ENCODE measurements around the gene RAB40B.
"Not testable (repeated sequence)": the region's sequence is repeated elsewhere in the genome, so short reads cannot be mapped to it uniquely, and the experiment has no call there.

RAB40B gene

DNA sequence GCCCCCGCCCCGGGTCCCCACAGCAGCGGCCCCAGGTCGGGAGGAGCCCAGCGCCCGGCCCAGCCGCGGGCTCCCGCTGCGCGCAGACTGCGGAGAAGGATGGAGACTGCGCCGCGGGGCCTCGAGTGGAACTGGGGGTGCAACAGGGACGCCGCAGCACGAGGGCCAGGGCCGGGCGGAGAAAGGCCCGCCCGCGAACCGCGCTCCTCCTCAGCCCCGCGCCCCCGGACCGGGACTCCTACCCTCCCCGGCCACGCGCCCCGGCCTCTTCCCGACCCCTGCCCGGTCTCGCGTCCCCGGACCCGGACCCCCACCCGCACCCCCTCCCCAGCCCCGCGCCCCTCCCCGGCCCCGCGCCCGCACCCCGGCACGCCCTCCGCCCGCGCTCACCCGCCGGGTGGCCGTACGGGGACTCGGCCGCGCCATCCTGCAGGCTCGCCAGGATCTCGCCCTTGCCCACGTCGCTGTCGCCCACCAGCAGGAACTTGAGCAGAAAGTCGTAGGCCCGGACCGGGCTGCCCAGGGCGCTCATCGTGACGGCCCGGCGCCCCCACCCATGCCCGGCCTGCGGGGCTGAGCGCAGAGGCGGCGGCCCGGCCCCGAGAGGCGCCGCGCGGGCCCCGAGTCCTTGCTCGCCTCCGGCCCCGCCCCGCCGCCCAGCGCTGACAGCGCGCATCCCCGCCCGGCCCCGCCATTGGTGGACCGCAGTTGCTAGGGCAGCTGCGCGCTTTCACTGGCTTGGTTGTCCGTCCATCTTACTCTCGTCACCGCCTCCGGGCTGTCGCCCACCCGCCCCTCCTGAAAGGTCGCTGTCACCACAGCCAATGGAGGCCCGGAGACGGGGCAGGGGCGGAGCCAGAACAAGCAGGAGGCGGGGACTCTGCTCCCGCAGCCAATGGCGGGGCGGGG is at the start of gene RAB40B:
TSS of gene RAB40B (minus strand) at position 634 of the 909 bp plus-strand sequence. CDS start at position 532, 102 bp downstream.
- H3K27me3 Mint-ChIP-seq = peaks cover 9% of the 10 kb centered on the region
- H3K9me3 Mint-ChIP-seq = peaks cover 6% of the 10 kb centered on the region
- peak; percentile 95 to 98 for DNase-seq (ENCODE audit: low spot score in 2 of 2)
- H3K4me3 Mint-ChIP-seq = peak within 1 kb of the TSS; percentile 94
- H3K4me1 Mint-ChIP-seq = peaks cover 8% of the 10 kb centered on the region
- H3K36me3 Mint-ChIP-seq = peaks cover 8% of the 10 kb centered on the region
- no peak within 1 kb of the TSS for H3K27ac Mint-ChIP-seq
- ATAC-seq (ENCODE audit: low read depth) = peak; percentile 96

- H3K27me3 Mint-ChIP-seq = no peaks in the 10 kb centered on the region
- H3K4me1 Mint-ChIP-seq = no peaks in the 10 kb centered on the region
- ATAC-seq (ENCODE audit: low read depth) = no peak
- DNase-seq (ENCODE audit: low spot score in 2 of 2) = no peak
- H3K27ac Mint-ChIP-seq = no peak overlapping the region
- H3K9me3 Mint-ChIP-seq = peaks cover 12% of the 10 kb centered on the region
- H3K4me3 Mint-ChIP-seq = no peak overlapping the region
- peaks cover 12% of the 10 kb centered on the region for H3K36me3 Mint-ChIP-seq
Measured at GRCh38 chr17:82745524-82745923, 47.0 kb upstream of the RAB40B start.

- Mint-ChIP-seq H3K36me3 (peaks cover 17% of the 10 kb centered on the region), H3K9me3 (peaks cover 12% of the 10 kb centered on the region)
- H3K4me1 Mint-ChIP-seq; H3K4me3 Mint-ChIP-seq; H3K27me3 Mint-ChIP-seq; ATAC-seq (ENCODE audit: low read depth); DNase-seq (ENCODE audit: low spot score in 2 of 2); H3K27ac Mint-ChIP-seq: not testable (repeated sequence)
Measured at GRCh38 chr17:82744736-82745135, 46.2 kb upstream of the RAB40B start.

GRCh38 chr17:82743344-82744219 is 45.1 kb upstream of the RAB40B start:
- ATAC-seq (ENCODE audit: low read depth) (no peak), DNase-seq (ENCODE audit: low spot score in 2 of 2) (no peak)
- peaks cover 11% of the 10 kb centered on the region for H3K9me3 Mint-ChIP-seq
- H3K4me1 Mint-ChIP-seq = no peaks in the 10 kb centered on the region
- no peak overlapping the region for H3K27ac Mint-ChIP-seq
- H3K36me3 Mint-ChIP-seq = peaks cover 18% of the 10 kb centered on the region
- H3K4me3 Mint-ChIP-seq = no peak overlapping the region
- no peaks in the 10 kb centered on the region for H3K27me3 Mint-ChIP-seq

- Mint-ChIP-seq H3K27ac (no peak overlapping the region), H3K36me3 (peaks cover 15% of the 10 kb centered on the region), H3K4me3 (no peak overlapping the region), H3K4me1 (no peaks in the 10 kb centered on the region), H3K9me3 (peaks cover 8% of the 10 kb centered on the region), H3K27me3 (no peaks in the 10 kb centered on the region)
- ATAC-seq (ENCODE audit: low read depth) (no peak), DNase-seq (ENCODE audit: low spot score in 2 of 2) (no peak)
Measured at GRCh38 chr17:82740906-82741759, 42.6 kb upstream of the RAB40B start.

GRCh38 chr17:82737967-82738877 is 39.7 kb upstream of the RAB40B start:
- no peaks in the 10 kb centered on the region for H3K4me1 Mint-ChIP-seq
- peaks cover 21% of the 10 kb centered on the region for H3K36me3 Mint-ChIP-seq
- no peak overlapping the region for H3K4me3 Mint-ChIP-seq
- H3K27ac Mint-ChIP-seq = no peak overlapping the region
- peaks cover 5% of the 10 kb centered on the region for H3K9me3 Mint-ChIP-seq
- H3K27me3 Mint-ChIP-seq = no peaks in the 10 kb centered on the region
- DNase-seq (ENCODE audit: low spot score in 2 of 2) (no peak), ATAC-seq (ENCODE audit: low read depth) (no peak)

DNA sequence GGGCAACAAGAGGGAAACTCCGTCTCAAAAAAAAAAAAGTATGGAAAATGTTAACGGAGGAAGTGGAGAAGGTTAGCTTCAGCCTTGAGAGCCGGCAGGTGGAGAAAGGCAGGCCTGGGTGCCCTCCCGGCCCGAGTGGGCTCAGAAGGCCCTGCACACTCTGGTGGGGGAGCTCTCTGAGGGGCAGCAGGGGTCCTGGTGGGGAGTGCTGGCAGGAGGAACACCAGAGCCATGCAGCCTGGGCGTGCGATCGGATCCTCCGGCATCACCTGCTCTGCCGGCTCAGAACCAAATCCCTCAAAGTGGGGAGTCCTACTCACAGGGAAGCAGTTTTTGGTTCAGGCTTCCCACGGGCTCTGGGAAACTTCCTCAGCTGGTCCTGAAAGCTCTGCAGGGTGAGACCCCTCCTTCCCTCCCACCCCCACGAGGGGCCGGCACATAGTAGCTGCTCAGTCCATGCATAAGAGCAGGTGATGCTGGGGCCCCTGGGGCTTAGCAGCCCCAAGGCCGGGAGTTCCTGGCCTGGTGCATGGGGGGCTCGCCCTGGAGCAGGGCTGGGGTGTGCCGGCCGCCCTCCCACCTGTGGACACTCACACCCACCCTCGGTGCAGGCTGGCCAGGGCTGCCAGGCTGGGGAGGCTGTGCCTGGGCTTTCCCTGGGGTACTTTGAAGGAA is 38.1 kb upstream of the RAB40B start:
- no peaks in the 10 kb centered on the region for H3K4me1 Mint-ChIP-seq
- H3K4me3 Mint-ChIP-seq = no peak overlapping the region
- DNase-seq (ENCODE audit: low spot score in 2 of 2) = no peak
- ATAC-seq (ENCODE audit: low read depth) = no peak
- H3K27me3 Mint-ChIP-seq = no peaks in the 10 kb centered on the region
- peaks cover 28% of the 10 kb centered on the region for H3K36me3 Mint-ChIP-seq
- H3K27ac Mint-ChIP-seq = no peak overlapping the region
- H3K9me3 Mint-ChIP-seq = peaks cover 8% of the 10 kb centered on the region

DNA sequence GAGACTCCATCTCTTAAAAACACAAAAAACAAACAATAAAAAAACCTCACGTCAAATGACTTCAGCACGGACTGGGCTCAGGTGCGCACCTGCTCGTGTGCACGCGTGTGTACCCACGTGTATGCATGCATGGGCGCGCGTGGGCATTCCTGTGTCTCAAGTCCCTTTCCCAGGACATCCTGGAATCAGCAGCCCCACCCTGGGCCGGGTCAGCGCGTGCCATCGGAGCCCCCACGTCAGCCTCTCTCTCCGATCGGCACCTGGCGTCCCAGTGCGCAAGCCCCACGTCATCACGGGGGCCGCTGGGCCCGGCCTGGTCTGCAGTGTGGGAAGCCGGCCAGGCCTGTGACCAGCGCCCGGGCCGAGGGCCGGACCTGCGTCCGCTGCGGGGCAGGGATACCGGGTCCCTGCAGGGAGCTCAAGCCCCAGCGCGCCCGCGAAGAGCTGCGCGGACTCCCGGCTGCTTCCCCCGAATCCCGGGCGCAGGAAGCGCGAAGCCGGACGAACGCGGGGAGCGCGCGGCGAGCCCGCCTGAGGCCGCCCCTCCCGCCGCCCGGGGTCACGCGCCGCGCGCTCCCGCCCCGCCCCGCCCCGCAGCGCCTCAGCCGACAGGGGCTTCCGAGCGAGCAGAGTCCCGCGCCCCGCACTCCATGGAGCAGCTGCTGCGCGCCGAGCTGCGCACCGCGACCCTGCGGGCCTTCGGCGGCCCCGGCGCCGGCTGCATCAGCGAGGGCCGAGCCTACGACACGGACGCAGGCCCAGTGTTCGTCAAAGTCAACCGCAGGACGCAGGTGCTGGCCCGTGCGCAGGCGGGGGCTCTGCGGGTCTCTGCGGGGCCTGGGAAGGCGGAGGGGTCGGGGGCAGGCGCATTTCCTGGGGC is 36.7 kb upstream of the RAB40B start, which contains the start of gene FN3K:
TSS of gene FN3K (plus strand) at position 629 of the 880 bp plus-strand sequence. CDS start at position 651, 22 bp downstream.
- no peaks in the 10 kb centered on the region for H3K4me1 Mint-ChIP-seq
- DNase-seq (ENCODE audit: low spot score in 2 of 2) (no peak), ATAC-seq (ENCODE audit: low read depth) (peak; percentile 60)
- H3K27ac Mint-ChIP-seq = no peak within 1 kb of the TSS
- peaks cover 5% of the 10 kb centered on the region for H3K9me3 Mint-ChIP-seq
- peak within 1 kb of the TSS; percentile 43 for H3K4me3 Mint-ChIP-seq
- peaks cover 24% of the 10 kb centered on the region for H3K36me3 Mint-ChIP-seq
- H3K27me3 Mint-ChIP-seq = no peaks in the 10 kb centered on the region

DNA sequence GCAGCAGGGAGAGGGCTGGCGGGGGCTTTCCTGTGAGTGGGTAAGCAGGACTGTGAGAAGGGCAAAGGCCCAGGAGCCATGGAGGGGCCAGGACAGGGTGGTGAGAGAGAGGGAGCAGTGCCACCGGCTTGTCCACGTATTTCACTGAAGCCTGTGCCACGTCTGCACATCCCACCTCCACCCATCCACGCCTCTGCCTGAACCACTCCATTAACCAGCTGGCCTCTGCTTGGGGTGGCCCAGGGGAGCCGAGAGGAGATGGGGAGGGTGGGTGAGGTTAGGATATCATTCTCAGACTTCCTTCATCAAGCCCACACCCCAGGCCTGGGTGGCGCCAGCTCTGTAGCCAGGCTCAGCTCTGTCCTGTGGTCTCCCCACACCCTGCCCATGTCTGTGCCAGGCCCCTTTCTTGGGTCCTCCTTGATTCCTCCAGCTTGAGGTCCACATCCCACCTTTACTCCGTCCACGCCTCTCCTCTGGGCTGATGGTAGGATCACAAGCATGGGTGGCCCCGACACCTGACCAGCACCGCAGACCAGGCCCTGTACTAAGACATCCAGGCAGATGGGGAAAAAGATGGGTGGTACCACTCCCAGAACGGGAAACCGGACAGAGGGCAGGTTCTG is 33.7 kb upstream of the RAB40B start:
- no peak for DNase-seq (ENCODE audit: low spot score in 2 of 2)
- no peak overlapping the region for H3K4me3 Mint-ChIP-seq
- peaks cover 5% of the 10 kb centered on the region for H3K9me3 Mint-ChIP-seq
- no peak for ATAC-seq (ENCODE audit: low read depth)
- H3K27ac Mint-ChIP-seq = no peak overlapping the region
- H3K4me1 Mint-ChIP-seq = no peaks in the 10 kb centered on the region
- H3K27me3 Mint-ChIP-seq = no peaks in the 10 kb centered on the region
- peaks cover 26% of the 10 kb centered on the region for H3K36me3 Mint-ChIP-seq

DNA sequence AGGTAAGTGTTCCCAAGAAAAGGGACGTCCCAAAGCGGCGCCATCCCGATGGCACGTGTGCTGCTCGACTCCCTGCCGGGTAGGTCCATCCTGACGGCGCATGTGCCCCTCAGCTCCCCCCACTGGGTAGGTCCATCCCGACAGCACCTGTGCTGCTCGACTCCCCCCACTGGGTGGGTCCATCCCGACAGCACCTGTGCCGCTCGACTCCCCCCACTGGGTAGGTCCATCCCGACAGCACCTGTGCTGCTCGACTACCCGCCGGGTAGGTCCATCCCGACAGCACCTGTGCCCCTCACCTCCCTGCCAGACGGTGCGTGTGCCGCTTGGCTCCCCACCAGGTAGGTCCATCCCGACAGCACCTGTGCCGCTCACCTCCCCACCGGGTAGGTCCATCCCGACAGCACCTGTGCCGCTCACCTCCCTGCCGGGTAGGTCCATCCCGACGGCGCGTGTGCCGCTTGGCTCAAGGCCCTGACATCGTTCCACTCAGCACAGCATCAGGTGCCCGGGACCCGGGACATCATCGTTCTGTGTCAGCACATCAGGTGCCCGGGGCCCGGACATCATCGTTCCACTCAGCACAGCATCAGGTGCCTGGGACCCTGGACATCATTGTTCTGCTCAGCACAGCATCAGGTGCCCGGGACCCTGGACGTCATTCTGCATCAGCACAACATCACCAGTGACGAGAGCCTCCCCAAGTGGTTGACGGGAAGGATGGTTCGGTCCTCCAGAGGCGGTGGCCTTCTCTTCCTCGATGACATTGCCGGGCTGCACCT is 31.2 kb upstream of the RAB40B start:
- Mint-ChIP-seq H3K9me3 (peaks cover 5% of the 10 kb centered on the region), H3K27ac (no peak overlapping the region)

GRCh38 chr17:82726427-82726826 is 27.9 kb upstream of the RAB40B start:
- H3K4me3 Mint-ChIP-seq = no peak overlapping the region
- H3K36me3 Mint-ChIP-seq = peaks cover 27% of the 10 kb centered on the region
- no peaks in the 10 kb centered on the region for H3K27me3 Mint-ChIP-seq

More for the DNA sequence above, 31.2 kb upstream of the RAB40B start:
- H3K27me3 Mint-ChIP-seq = no peaks in the 10 kb centered on the region
- H3K36me3 Mint-ChIP-seq = peaks cover 31% of the 10 kb centered on the region
- no peak for DNase-seq (ENCODE audit: low spot score in 2 of 2)
- H3K4me1 Mint-ChIP-seq = no peaks in the 10 kb centered on the region
- H3K4me3 Mint-ChIP-seq = no peak overlapping the region
- no peak for ATAC-seq (ENCODE audit: low read depth)

More at GRCh38 chr17:82726427-82726826, 27.9 kb upstream of the RAB40B start:
- no peak overlapping the region for H3K27ac Mint-ChIP-seq
- ATAC-seq (ENCODE audit: low read depth) (no peak), DNase-seq (ENCODE audit: low spot score in 2 of 2) (no peak)
- H3K9me3 Mint-ChIP-seq = no peaks in the 10 kb centered on the region
- no peaks in the 10 kb centered on the region for H3K4me1 Mint-ChIP-seq
